ENCODE measurements around the gene RARS2. TPM values are rescaled to one million over a fixed set of nuclear protein-coding genes. Genes with fewer than 3 reads are reported as not detected.

Gene RARS2
- total RNA-seq, 1 donor: 49.9 TPM

DNA sequence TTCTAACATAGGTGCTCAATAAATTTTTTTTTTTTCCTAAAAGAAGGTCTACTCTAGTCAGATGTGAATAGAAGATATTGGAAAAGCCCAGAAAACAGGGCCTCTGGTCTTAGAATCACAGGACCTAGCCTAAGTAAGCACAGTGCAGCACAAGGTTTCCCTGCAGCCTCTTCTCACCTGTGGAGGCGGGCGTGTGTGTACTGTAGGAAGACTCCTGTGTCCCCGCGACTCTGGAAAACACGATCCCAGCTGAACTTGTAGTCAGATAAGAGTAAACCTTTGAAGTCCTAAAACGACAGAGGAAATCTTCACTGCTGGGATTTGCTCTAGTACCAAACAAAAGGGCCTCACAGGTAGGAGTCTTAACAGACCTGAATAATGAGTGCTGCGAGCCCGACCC is 71.3 kb downstream of the RARS2 start:
- no peak overlapping the region for H3K4me3 ChIP-seq (ENCODE audit: insufficient read depth, low read length)
- H2AFZ ChIP-seq (ENCODE audit: low read length): no peak overlapping the region
- no peaks in the 10 kb centered on the region for H3K4me1 ChIP-seq (ENCODE audit: insufficient read depth, low read length)
- no peaks in the 10 kb centered on the region for H3K9me3 ChIP-seq (ENCODE audit: low read depth, low read length)
- H4K20me1 ChIP-seq (ENCODE audit: insufficient read depth, low read length): no peaks in the 10 kb centered on the region
- no peak overlapping the region for H3K4me2 ChIP-seq (ENCODE audit: insufficient read depth, low read length)
- DNase-seq (ENCODE audit: insufficient read length, low spot score, missing footprints): no peak
- no peaks in the 10 kb centered on the region for H3K79me2 ChIP-seq (ENCODE audit: insufficient read depth, low read length)
- H3K27me3 ChIP-seq (ENCODE audit: insufficient read depth, low read length): no peaks in the 10 kb centered on the region
- TF ChIP-seq, protein P1, sequence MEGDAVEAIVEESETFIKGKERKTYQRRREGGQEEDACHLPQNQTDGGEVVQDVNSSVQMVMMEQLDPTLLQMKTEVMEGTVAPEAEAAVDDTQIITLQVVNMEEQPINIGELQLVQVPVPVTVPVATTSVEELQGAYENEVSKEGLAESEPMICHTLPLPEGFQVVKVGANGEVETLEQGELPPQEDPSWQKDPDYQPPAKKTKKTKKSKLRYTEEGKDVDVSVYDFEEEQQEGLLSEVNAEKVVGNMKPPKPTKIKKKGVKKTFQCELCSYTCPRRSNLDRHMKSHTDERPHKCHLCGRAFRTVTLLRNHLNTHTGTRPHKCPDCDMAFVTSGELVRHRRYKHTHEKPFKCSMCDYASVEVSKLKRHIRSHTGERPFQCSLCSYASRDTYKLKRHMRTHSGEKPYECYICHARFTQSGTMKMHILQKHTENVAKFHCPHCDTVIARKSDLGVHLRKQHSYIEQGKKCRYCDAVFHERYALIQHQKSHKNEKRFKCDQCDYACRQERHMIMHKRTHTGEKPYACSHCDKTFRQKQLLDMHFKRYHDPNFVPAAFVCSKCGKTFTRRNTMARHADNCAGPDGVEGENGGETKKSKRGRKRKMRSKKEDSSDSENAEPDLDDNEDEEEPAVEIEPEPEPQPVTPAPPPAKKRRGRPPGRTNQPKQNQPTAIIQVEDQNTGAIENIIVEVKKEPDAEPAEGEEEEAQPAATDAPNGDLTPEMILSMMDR (IDR thresholded peaks at IDR 0.05; ENCODE audit: extremely low read depth, low read depth, low read length): no peak
- no peak overlapping the region for H3K27ac ChIP-seq (ENCODE audit: low read depth, low read length)
- peaks cover 70% of the 10 kb centered on the region for H3K36me3 ChIP-seq (ENCODE audit: insufficient read depth, low read length)

DNA sequence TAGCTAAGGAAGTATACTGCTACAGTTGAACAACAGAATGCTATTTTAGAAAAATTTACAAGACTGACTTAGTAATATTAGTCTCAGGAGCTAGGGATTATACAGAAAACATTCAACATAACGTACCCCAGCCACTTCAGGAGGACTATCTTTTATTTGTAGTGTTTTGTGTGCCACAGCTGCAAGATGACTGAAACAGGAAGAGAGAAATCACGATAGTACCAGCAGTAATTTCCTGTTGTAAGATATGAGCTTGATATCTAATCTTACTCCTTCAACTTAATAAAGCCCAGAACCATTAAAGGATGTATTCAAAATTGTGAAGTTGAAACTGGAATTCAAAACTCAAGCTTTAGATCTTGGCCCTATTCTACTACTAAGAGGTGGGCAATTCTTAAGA is 75.0 kb downstream of the RARS2 start:
- Histone ChIP-seq H3K4me3 (ENCODE audit: insufficient read depth, low read length) (no peak overlapping the region), H3K4me1 (ENCODE audit: insufficient read depth, low read length) (no peaks in the 10 kb centered on the region), H3K27ac (ENCODE audit: low read depth, low read length) (no peak overlapping the region), H3K4me2 (ENCODE audit: insufficient read depth, low read length) (no peak overlapping the region), H2AFZ (ENCODE audit: low read length) (no peak overlapping the region), H3K27me3 (ENCODE audit: insufficient read depth, low read length) (no peaks in the 10 kb centered on the region), H3K9me3 (ENCODE audit: low read depth, low read length) (no peaks in the 10 kb centered on the region), H3K36me3 (ENCODE audit: insufficient read depth, low read length) (peaks cover 81% of the 10 kb centered on the region), H3K79me2 (ENCODE audit: insufficient read depth, low read length) (no peaks in the 10 kb centered on the region), H4K20me1 (ENCODE audit: insufficient read depth, low read length) (no peaks in the 10 kb centered on the region)
- TF ChIP-seq, protein P1 (IDR thresholded peaks at IDR 0.05; ENCODE audit: extremely low read depth, low read depth, low read length): no peak
- DNase-seq (ENCODE audit: insufficient read length, low spot score, missing footprints): no peak

DNA sequence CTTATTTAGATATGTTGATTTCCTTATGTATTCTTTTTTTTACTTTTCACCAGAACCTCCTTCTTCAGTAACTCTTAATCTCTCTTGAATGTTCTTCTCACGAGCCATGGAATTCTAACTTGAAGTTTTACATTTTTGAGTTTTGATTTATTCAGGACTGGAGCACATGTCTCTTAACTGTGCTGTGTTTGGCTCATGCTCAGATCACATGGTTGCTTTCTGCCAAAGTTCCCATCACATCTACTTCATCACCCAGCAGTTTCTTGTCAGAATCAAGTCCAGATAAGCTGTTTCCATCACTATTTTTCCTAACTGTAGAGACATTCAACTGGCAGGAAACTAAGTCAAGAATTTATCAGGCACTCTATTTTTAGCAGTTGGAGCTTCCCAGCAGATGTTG is 85.3 kb downstream of the RARS2 start:
- Histone ChIP-seq H4K20me1 (ENCODE audit: insufficient read depth, low read length) (no peaks in the 10 kb centered on the region), H3K79me2 (ENCODE audit: insufficient read depth, low read length) (no peaks in the 10 kb centered on the region), H3K4me1 (ENCODE audit: insufficient read depth, low read length) (no peaks in the 10 kb centered on the region), H3K27ac (ENCODE audit: low read depth, low read length) (no peak overlapping the region), H2AFZ (ENCODE audit: low read length) (no peak overlapping the region), H3K27me3 (ENCODE audit: insufficient read depth, low read length) (no peaks in the 10 kb centered on the region), H3K36me3 (ENCODE audit: insufficient read depth, low read length) (peaks cover 41% of the 10 kb centered on the region), H3K9me3 (ENCODE audit: low read depth, low read length) (no peaks in the 10 kb centered on the region), H3K4me3 (ENCODE audit: insufficient read depth, low read length) (no peak overlapping the region), H3K4me2 (ENCODE audit: insufficient read depth, low read length) (no peak overlapping the region)
- no peak for DNase-seq (ENCODE audit: insufficient read length, low spot score, missing footprints)
- TF ChIP-seq, protein P1 (IDR thresholded peaks at IDR 0.05; ENCODE audit: extremely low read depth, low read depth, low read length): no peak

DNA sequence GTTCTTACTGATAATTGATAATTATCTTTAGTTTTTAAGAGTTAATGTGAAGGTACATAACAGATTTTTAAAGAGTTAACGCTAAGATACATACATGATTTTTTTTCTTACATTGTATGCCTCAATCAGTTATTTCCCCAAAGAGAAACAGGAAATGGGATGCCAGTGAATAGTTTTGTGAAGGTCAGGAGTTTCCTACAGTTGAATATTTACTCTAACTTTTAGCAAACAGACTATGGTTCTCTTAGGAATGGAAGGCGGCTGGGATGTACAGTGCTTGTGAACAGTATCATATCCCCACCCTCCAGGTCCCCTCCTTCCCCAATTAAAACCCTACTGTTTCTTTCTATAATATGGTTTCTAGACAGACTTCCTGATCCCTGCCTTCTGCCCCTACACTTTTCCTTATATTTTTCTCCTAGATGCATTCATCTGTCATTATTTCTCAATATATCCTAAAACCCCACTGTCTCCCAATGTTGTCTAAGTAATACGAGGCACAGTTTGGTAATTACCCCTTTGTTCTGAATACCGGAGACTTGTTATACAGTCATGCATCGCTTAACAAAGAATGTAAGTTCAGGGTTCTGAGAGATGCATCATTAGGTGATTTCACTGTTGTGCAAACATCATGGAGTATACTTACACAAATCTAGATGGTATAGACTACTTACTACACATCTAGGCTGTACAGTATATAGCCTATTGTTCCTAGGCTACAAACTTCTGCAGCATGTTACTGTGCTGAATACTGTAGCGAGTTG is 87.8 kb downstream of the RARS2 start:
- no peaks in the 10 kb centered on the region for H3K4me1 ChIP-seq (ENCODE audit: insufficient read depth, low read length)
- H3K4me2 ChIP-seq (ENCODE audit: insufficient read depth, low read length): no peak overlapping the region
- no peak overlapping the region for H2AFZ ChIP-seq (ENCODE audit: low read length)
- no peaks in the 10 kb centered on the region for H3K79me2 ChIP-seq (ENCODE audit: insufficient read depth, low read length)
- TF ChIP-seq, protein P1 (IDR thresholded peaks at IDR 0.05; ENCODE audit: extremely low read depth, low read depth, low read length): no peak
- H3K4me3 ChIP-seq (ENCODE audit: insufficient read depth, low read length): no peak overlapping the region
- H3K36me3 ChIP-seq (ENCODE audit: insufficient read depth, low read length): peaks cover 24% of the 10 kb centered on the region
- H4K20me1 ChIP-seq (ENCODE audit: insufficient read depth, low read length): no peaks in the 10 kb centered on the region
- H3K27me3 ChIP-seq (ENCODE audit: insufficient read depth, low read length): no peaks in the 10 kb centered on the region
- no peak for DNase-seq (ENCODE audit: insufficient read length, low spot score, missing footprints)
- no peaks in the 10 kb centered on the region for H3K9me3 ChIP-seq (ENCODE audit: low read depth, low read length)
- H3K27ac ChIP-seq (ENCODE audit: low read depth, low read length): no peak overlapping the region
